GM12878 (cell line): ENCODE data around the gene TTC39C. TPM values are rescaled to one million over a fixed set of nuclear protein-coding genes. Genes with fewer than 3 reads are reported as not detected.

Experiments used
- ATF7 ChIP-seq: fragments of 450-650 bp; IDR thresholded peaks from 2 replicates; pipeline ENCODE4 v1.6.1; 2016; ENCODE audit warnings: low read depth, mild to moderate bottlenecking
- BMI1 ChIP-seq: fragments of 450-650 bp; IDR thresholded peaks from 2 replicates; pipeline ENCODE4 v1.6.1; 2016; ENCODE audit warnings: mild to moderate bottlenecking, moderate library complexity, borderline replicate concordance
- CBFB ChIP-seq: IDR thresholded peaks from 2 replicates; pipeline ENCODE4 v1.6.1; 2016; ENCODE audit warnings: antibody characterized with exemption, low read depth
- CHD4 ChIP-seq: fragments of 200-600 bp; sonication (generic); IDR thresholded peaks from 2 replicates; pipeline ENCODE4 v1.6.1; 2016; ENCODE audit warnings: mild to moderate bottlenecking
- JUNB ChIP-seq: IDR thresholded peaks from 2 replicates; pipeline ENCODE4 v1.6.1; 2016; ENCODE audit warnings: antibody characterized with exemption, mild to moderate bottlenecking
- MXI1 ChIP-seq: fragments of 150-350 bp; IDR thresholded peaks from 2 replicates; pipeline ENCODE4 v1.6.1; 2011; ENCODE audit warnings: low read depth, mild to moderate bottlenecking, inconsistent platforms, low read length, improper control_type of control experiment
- NR2F1 ChIP-seq: fragments of 450-650 bp; conservative IDR thresholded peaks from 2 replicates; pipeline ENCODE4 v1.6.1; 2017; ENCODE audit warnings: mild to moderate bottlenecking
- RELA ChIP-seq: fragments of 450-650 bp; IDR thresholded peaks from 2 replicates; pipeline ENCODE4 v1.8.0; 2014; ENCODE audit warnings: borderline replicate concordance; ENCODE audit not compliant: partially characterized antibody
- RUNX3 ChIP-seq: IDR thresholded peaks from 2 replicates; pipeline ENCODE4 v1.6.1; 2012; ENCODE audit warnings: low read length, inconsistent platforms
- SIX5 ChIP-seq: IDR thresholded peaks from 2 replicates; pipeline ENCODE4 v1.6.1; 2011; ENCODE audit warnings: mild to moderate bottlenecking, low read depth, low read length, moderate library complexity; ENCODE audit not compliant: severe bottlenecking
- SP1 ChIP-seq: IDR thresholded peaks from one replicate; pipeline ENCODE4 v1.6.1; 2011; ENCODE audit warnings: low read depth, low read length
- TCF7 ChIP-seq: IDR thresholded peaks from 2 replicates; pipeline ENCODE4 v1.6.1; 2014; ENCODE audit warnings: antibody characterized with exemption, borderline replicate concordance
- YBX1 ChIP-seq: fragments of 450-650 bp; IDR thresholded peaks from 2 replicates; pipeline ENCODE4 v1.6.1; 2016; ENCODE audit warnings: antibody characterized with exemption
- ZNF24 ChIP-seq: fragments of 450-650 bp; IDR thresholded peaks from 2 replicates; pipeline ENCODE4 v1.6.1; 2017; ENCODE audit warnings: antibody characterized with exemption, mild to moderate bottlenecking
- polyA plus RNA-seq, 11 experiments: library from polyadenylated mRNA; depleted of rRNA in 4 of 11; unstranded in 6 of 11; stranded (reverse) in 5 of 11; fragments of >200 nt; fragmentation: Nextera tagmentation in 4 of 11; fragmentation: Illumina TruSeq in 1 of 11; extraction: Ambion mirVana in 4 of 11; extraction: Trizol in 1 of 11; gene quantifications; 1 replicate in 1 of 11; 2 replicates in 10 of 11; pipeline versions ENCODE4 v1.2.1 to v1.2.3, GENCODE V29; 2011 to 2016; ENCODE audit warnings: inconsistent platforms in 2 of 11, missing spikeins in 2 of 11, low read depth in 1 of 11
- total RNA-seq, 4 experiments: library from RNA; depleted of rRNA in 3 of 4; stranded (reverse); fragments of >200 nt in 3 of 4; fragmentation: Illumina TruSeq in 1 of 4; extraction: Trizol in 1 of 4; gene quantifications; 2 replicates each; pipeline versions ENCODE4 v1.2.1 to v1.2.3, GENCODE V29; 2013 to 2021
- TF ChIP-seq, protein P1 (sequence below): fragments of 450-650 bp; IDR thresholded peaks from 2 replicates; pipeline ENCODE4 v1.6.1; 2016; ENCODE audit warnings: mild to moderate bottlenecking
- TF ChIP-seq, protein P2 (sequence below): IDR thresholded peaks from 2 replicates; pipeline ENCODE4 v1.6.1; 2011; ENCODE audit warnings: borderline replicate concordance, low read depth, mild to moderate bottlenecking, moderate library complexity, low read length; ENCODE audit not compliant: insufficient read depth, poor library complexity, severe bottlenecking
- TF ChIP-seq, protein P3 (sequence below): fragments of 450-650 bp; IDR thresholded peaks from 2 replicates; pipeline ENCODE4 v1.6.1; 2017; ENCODE audit warnings: mild to moderate bottlenecking
- TF ChIP-seq, protein P4 (sequence below): IDR thresholded peaks from 2 replicates; pipeline ENCODE4 v1.6.1; 2011; ENCODE audit warnings: mild to moderate bottlenecking, low read depth, low read length, moderate library complexity; ENCODE audit not compliant: insufficient replicate concordance
- TF ChIP-seq, protein P5 (sequence below): IDR thresholded peaks from 2 replicates; pipeline ENCODE4 v1.6.1; 2012; ENCODE audit warnings: low read depth, low read length, improper control_type of control experiment
- TF ChIP-seq, protein P6 (sequence below): fragments of 450-650 bp; formaldehyde crosslinking; IDR thresholded peaks from 2 replicates; pipeline ENCODE4 v1.5.0; 2022; ENCODE audit warnings: mild to moderate bottlenecking, missing genetic modification characterization

TTC39C gene
- total and polyA plus RNA-seq, 10 of the 15 experiments (the other 5 are each of a cell fraction or from before 2014, with no cell fraction given), result 21.1 to 91.0 (median 64.8) TPM

DNA sequence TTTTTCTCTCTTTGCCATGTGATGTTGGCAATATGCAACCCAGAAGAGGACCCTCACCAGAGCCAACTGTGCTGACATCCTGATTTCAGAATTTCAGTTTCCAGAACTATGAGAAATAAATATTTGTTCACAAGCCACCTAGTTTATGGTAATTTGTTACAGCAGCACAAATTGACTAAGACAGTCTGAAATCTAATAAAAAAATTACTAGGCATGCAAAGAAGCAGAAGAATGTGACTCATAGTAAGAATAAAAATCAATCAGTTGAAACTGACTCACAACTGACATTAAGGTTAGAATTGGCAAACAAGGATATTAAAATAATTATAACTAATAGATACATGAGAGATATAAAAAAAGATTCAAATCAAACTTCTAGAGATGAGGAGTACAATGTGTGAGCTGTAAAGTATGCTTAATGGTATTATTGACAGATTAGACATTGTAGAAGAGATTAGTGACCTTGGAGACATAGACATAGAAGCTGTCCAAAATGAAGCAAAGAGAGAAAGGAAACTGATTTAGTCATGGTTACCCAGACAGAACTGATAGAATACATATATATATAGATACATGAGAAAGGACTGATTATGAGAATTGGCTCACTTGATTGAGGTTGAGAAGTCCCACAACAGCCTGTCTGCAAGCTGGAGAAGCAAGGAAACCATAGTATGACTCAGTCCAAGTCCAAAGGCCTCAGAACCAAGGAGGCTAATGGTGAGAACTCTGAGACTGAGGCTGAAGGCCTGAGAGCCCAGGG lies 27.8 kb upstream of the TTC39C start (continued):
- TF ChIP-seq, protein P1, sequence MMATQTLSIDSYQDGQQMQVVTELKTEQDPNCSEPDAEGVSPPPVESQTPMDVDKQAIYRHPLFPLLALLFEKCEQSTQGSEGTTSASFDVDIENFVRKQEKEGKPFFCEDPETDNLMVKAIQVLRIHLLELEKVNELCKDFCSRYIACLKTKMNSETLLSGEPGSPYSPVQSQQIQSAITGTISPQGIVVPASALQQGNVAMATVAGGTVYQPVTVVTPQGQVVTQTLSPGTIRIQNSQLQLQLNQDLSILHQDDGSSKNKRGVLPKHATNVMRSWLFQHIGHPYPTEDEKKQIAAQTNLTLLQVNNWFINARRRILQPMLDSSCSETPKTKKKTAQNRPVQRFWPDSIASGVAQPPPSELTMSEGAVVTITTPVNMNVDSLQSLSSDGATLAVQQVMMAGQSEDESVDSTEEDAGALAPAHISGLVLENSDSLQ, result no peak
- TF ChIP-seq NR2F1 (no peak), RELA (no peak), CHD4 (no peak), BMI1 (no peak), JUNB (peak; percentile 95), ATF7 (no peak), SP1 (no peak), ZNF24 (no peak), TCF7 (0 out of 2 replicates have a peak, but pooled peaks have one; percentile 43), RUNX3 (peak; percentile 81), CBFB (0 out of 2 replicates have a peak, but pooled peaks have one; percentile 15), MXI1 (no peak), YBX1 (no peak), SIX5 (no peak)
- TF ChIP-seq, protein P2, sequence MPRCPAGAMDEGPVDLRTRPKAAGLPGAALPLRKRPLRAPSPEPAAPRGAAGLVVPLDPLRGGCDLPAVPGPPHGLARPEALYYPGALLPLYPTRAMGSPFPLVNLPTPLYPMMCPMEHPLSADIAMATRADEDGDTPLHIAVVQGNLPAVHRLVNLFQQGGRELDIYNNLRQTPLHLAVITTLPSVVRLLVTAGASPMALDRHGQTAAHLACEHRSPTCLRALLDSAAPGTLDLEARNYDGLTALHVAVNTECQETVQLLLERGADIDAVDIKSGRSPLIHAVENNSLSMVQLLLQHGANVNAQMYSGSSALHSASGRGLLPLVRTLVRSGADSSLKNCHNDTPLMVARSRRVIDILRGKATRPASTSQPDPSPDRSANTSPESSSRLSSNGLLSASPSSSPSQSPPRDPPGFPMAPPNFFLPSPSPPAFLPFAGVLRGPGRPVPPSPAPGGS, result peak; percentile 85
- TF ChIP-seq, protein P3, sequence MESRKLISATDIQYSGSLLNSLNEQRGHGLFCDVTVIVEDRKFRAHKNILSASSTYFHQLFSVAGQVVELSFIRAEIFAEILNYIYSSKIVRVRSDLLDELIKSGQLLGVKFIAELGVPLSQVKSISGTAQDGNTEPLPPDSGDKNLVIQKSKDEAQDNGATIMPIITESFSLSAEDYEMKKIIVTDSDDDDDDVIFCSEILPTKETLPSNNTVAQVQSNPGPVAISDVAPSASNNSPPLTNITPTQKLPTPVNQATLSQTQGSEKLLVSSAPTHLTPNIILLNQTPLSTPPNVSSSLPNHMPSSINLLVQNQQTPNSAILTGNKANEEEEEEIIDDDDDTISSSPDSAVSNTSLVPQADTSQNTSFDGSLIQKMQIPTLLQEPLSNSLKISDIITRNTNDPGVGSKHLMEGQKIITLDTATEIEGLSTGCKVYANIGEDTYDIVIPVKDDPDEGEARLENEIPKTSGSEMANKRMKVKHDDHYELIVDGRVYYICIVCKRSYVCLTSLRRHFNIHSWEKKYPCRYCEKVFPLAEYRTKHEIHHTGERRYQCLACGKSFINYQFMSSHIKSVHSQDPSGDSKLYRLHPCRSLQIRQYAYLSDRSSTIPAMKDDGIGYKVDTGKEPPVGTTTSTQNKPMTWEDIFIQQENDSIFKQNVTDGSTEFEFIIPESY, result no peak
- TF ChIP-seq, protein P4, sequence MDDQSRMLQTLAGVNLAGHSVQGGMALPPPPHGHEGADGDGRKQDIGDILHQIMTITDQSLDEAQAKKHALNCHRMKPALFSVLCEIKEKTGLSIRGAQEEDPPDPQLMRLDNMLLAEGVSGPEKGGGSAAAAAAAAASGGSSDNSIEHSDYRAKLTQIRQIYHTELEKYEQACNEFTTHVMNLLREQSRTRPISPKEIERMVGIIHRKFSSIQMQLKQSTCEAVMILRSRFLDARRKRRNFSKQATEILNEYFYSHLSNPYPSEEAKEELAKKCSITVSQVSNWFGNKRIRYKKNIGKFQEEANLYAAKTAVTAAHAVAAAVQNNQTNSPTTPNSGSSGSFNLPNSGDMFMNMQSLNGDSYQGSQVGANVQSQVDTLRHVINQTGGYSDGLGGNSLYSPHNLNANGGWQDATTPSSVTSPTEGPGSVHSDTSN, result no peak
- TF ChIP-seq, protein P5, sequence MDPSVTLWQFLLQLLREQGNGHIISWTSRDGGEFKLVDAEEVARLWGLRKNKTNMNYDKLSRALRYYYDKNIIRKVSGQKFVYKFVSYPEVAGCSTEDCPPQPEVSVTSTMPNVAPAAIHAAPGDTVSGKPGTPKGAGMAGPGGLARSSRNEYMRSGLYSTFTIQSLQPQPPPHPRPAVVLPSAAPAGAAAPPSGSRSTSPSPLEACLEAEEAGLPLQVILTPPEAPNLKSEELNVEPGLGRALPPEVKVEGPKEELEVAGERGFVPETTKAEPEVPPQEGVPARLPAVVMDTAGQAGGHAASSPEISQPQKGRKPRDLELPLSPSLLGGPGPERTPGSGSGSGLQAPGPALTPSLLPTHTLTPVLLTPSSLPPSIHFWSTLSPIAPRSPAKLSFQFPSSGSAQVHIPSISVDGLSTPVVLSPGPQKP, result no peak
- TF ChIP-seq, protein P6, sequence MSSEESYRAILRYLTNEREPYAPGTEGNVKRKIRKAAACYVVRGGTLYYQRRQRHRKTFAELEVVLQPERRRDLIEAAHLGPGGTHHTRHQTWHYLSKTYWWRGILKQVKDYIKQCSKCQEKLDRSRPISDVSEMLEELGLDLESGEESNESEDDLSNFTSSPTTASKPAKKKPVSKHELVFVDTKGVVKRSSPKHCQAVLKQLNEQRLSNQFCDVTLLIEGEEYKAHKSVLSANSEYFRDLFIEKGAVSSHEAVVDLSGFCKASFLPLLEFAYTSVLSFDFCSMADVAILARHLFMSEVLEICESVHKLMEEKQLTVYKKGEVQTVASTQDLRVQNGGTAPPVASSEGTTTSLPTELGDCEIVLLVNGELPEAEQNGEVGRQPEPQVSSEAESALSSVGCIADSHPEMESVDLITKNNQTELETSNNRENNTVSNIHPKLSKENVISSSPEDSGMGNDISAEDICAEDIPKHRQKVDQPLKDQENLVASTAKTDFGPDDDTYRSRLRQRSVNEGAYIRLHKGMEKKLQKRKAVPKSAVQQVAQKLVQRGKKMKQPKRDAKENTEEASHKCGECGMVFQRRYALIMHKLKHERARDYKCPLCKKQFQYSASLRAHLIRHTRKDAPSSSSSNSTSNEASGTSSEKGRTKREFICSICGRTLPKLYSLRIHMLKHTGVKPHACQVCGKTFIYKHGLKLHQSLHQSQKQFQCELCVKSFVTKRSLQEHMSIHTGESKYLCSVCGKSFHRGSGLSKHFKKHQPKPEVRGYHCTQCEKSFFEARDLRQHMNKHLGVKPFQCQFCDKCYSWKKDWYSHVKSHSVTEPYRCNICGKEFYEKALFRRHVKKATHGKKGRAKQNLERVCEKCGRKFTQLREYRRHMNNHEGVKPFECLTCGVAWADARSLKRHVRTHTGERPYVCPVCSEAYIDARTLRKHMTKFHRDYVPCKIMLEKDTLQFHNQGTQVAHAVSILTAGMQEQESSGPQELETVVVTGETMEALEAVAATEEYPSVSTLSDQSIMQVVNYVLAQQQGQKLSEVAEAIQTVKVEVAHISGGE (CRISPR knock-in tag), result no peak
